ENCODE results near the gene CNDP1. TPM values are rescaled to one million over a fixed set of nuclear protein-coding genes. Genes with fewer than 3 reads are reported as not detected.

The CNDP1 gene
- total RNA-seq, 4 donors from 2014 or later: not detected

GRCh38 chr18:74496508-74497323 is 37.6 kb upstream of the CNDP1 start:
- intact Hi-C loops (cut with DNase I): no loop called here
- Histone ChIP-seq H3K27ac (peak overlapping the region; percentile 96 to 98 (median 98)), H3K9me3 (no peaks in the 10 kb centered on the region), H3K4me1 (peaks cover 18 to 57% (median 24%) of the 10 kb centered on the region in 3 donors), H3K36me3 (peaks cover 0 to 8% (median 1%) of the 10 kb centered on the region in 3 donors), H3K4me3 (peak overlapping the region; percentile 82 to 94 (median 90)), H3K27me3 (no peaks in the 10 kb centered on the region)
- TF ChIP-seq POLR2A (IDR thresholded peaks at IDR 0.05): no peak
- TF ChIP-seq CTCF (IDR thresholded peaks at IDR 0.05): peak in 2 of 6 experiments; percentile 5 to 25
- no peak for DNase-seq
- WGBS, 2 donors: 41 to 58% methylated on average over 3 to 4 of the region's 48 CpGs

- Histone ChIP-seq H3K9me3 (no peaks in the 10 kb centered on the region), H3K36me3 (peaks cover 0 to 14% (median 7%) of the 10 kb centered on the region in 3 donors), H3K4me1 (peaks cover 21 to 62% (median 27%) of the 10 kb centered on the region in 3 donors), H3K4me3 (peak overlapping the region; percentile 82 to 94 (median 90)), H3K27me3 (no peaks in the 10 kb centered on the region), H3K27ac (peak overlapping the region; percentile 96 to 98 (median 98))
- no peak for TF ChIP-seq POLR2A (IDR thresholded peaks at IDR 0.05)
- DNase-seq: no peak
- intact Hi-C loops (cut with DNase I): no loop called here
- 75 to 88% methylated on average over 7 to 8 of the region's 8 CpGs for WGBS, 2 donors
Observed at GRCh38 chr18:74497324-74497676, 37.0 kb upstream of the CNDP1 start.

GRCh38 chr18:74497778-74498177 is 36.5 kb upstream of the CNDP1 start:
- DNase-seq: no peak
- Histone ChIP-seq H3K27ac (peak overlapping the region; percentile 96 to 98 (median 98)), H3K4me1 (peaks cover 21 to 64% (median 27%) of the 10 kb centered on the region in 3 donors), H3K36me3 (peaks cover 0 to 19% (median 12%) of the 10 kb centered on the region in 3 donors), H3K27me3 (no peaks in the 10 kb centered on the region), H3K4me3 (peak overlapping the region in 1 of 4 donors; percentile 94), H3K9me3 (no peaks in the 10 kb centered on the region)
- TF ChIP-seq POLR2A (IDR thresholded peaks at IDR 0.05): no peak
- no peak for TF ChIP-seq CTCF (IDR thresholded peaks at IDR 0.05)
- WGBS, 2 donors: 55 to 75% methylated on average over 3 of the region's 3 CpGs
- intact Hi-C loops (cut with DNase I): no loop called here

- Histone ChIP-seq H3K36me3 (peaks cover 8 to 31% (median 19%) of the 10 kb centered on the region in 3 donors), H3K4me3 (peak overlapping the region; percentile 14 to 61 (median 29)), H3K4me1 (peaks cover 21 to 64% (median 27%) of the 10 kb centered on the region in 3 donors), H3K27me3 (no peaks in the 10 kb centered on the region), H3K9me3 (no peaks in the 10 kb centered on the region), H3K27ac (peak overlapping the region; percentile 89 to 98 (median 97))
- DNase-seq: peak; percentile 26
- intact Hi-C loops (cut with DNase I): no loop called here
- TF ChIP-seq POLR2A (IDR thresholded peaks at IDR 0.05): no peak
- TF ChIP-seq CTCF (IDR thresholded peaks at IDR 0.05): no peak
- WGBS, 2 donors: 44 to 57% methylated on average over 12 to 14 of the region's 14 CpGs
Observed at GRCh38 chr18:74498712-74499627, 35.3 kb upstream of the CNDP1 start.

- peaks cover 21 to 64% (median 27%) of the 10 kb centered on the region in 3 donors for H3K4me1 ChIP-seq
- peaks cover 11 to 37% (median 19%) of the 10 kb centered on the region in 3 donors for H3K36me3 ChIP-seq
- no peaks in the 10 kb centered on the region for H3K9me3 ChIP-seq
- TF ChIP-seq CTCF (IDR thresholded peaks at IDR 0.05): no peak
- peak in 1 of 4 donors; percentile 23 for TF ChIP-seq POLR2A (IDR thresholded peaks at IDR 0.05)
- peak; percentile 27 for DNase-seq
- intact Hi-C loops (cut with DNase I): no loop called here
- H3K27me3 ChIP-seq: no peaks in the 10 kb centered on the region
- H3K4me3 ChIP-seq: peak overlapping the region; percentile 14 to 61 (median 29)
- 13 to 28% methylated on average over 9 of the region's 9 CpGs for WGBS, 2 donors
- peak overlapping the region; percentile 89 to 98 (median 97) for H3K27ac ChIP-seq
Observed at GRCh38 chr18:74499633-74500032, 34.7 kb upstream of the CNDP1 start.
